ENCODE results near the gene DNAI1. TPM values are rescaled to one million over a fixed set of nuclear protein-coding genes. Genes with fewer than 3 reads are reported as not detected.

The DNAI1 gene
- total and polyA plus RNA-seq, 2 of the 13 experiments (the other 11 are each of a cell fraction or from before 2014, with no cell fraction given): not detected

DNA sequence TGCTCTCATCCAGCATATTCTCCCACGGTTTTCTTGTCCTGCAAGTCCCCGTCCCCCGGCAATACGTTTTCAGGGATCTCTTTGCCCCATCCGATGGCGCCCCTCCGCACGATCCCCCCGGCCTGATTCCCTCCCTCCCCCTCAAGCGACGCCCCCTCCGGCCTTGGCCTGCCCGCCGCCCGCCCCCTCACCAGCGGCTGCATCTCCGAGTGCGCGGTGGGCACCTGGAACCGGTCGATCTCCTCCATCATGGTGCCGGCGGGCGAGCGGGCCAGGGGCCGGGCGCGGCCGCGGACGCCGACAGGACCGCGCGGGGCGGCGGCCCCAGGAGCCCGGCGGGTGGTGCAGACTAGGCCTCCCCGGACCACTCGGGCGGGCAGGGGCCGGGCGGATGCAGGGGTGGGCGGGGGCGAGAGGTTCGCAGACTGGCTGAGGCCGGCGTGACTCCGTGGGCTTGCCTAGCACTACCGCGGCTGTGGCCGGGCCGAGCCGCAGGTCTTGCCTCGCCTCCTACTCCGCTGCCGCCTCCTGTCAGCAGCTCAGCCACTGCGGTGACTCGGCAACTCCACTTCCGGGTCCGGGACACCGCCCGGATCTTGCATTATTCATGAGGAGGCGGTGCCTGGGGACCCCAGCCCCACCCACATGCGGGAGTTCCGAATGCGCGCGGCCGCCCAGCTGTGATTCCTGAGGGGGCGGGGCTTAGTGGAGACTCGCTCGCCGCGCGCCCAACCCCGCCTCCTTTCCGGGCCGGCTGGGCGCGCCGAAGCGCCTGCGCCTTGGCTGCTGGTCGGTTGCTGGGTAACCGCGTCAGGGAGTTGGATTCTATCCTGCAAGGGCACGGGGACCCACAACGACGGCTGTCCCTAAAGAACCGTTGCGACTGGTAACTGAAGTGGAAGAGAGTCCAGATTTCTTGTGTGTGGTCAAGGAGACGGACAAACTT, at the start of gene DNAI1, which contains the start of gene FAM219A (continued):
- TF ChIP-seq JARID2 (CRISPR knock-in tag; IDR thresholded peaks at IDR 0.05; ENCODE audit: insufficient replicate concordance): no peak
- TF ChIP-seq, protein P1, sequence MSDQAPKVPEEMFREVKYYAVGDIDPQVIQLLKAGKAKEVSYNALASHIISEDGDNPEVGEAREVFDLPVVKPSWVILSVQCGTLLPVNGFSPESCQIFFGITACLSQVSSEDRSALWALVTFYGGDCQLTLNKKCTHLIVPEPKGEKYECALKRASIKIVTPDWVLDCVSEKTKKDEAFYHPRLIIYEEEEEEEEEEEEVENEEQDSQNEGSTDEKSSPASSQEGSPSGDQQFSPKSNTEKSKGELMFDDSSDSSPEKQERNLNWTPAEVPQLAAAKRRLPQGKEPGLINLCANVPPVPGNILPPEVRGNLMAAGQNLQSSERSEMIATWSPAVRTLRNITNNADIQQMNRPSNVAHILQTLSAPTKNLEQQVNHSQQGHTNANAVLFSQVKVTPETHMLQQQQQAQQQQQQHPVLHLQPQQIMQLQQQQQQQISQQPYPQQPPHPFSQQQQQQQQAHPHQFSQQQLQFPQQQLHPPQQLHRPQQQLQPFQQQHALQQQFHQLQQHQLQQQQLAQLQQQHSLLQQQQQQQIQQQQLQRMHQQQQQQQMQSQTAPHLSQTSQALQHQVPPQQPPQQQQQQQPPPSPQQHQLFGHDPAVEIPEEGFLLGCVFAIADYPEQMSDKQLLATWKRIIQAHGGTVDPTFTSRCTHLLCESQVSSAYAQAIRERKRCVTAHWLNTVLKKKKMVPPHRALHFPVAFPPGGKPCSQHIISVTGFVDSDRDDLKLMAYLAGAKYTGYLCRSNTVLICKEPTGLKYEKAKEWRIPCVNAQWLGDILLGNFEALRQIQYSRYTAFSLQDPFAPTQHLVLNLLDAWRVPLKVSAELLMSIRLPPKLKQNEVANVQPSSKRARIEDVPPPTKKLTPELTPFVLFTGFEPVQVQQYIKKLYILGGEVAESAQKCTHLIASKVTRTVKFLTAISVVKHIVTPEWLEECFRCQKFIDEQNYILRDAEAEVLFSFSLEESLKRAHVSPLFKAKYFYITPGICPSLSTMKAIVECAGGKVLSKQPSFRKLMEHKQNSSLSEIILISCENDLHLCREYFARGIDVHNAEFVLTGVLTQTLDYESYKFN (CRISPR knock-in tag; conservative IDR thresholded peaks at IDR 0.05): no peak
- no peak for TF ChIP-seq HNRNPL (IDR thresholded peaks at IDR 0.05; ENCODE audit: low read depth, low read length)
- TF ChIP-seq SRY (CRISPR knock-in tag; IDR thresholded peaks at IDR 0.05): no peak
- TF ChIP-seq ZNF841 (CRISPR knock-in tag; IDR thresholded peaks at IDR 0.05; ENCODE audit: borderline replicate concordance): no peak
- peak; percentile 67 for TF ChIP-seq MAX (IDR thresholded peaks at IDR 0.05)
- TF ChIP-seq ZNF180 (CRISPR knock-in tag; IDR thresholded peaks at IDR 0.05; ENCODE audit: borderline replicate concordance, low read depth): no peak
- TF ChIP-seq ETV6 (CRISPR knock-in tag; conservative IDR thresholded peaks at IDR 0.05): no peak
- no peak for TF ChIP-seq HOMEZ (CRISPR knock-in tag; IDR thresholded peaks at IDR 0.05; ENCODE audit: low read depth)
- TF ChIP-seq ZFP41 (CRISPR knock-in tag; IDR thresholded peaks at IDR 0.05; ENCODE audit: borderline replicate concordance): no peak
- no peak for TF ChIP-seq ZNF780A (CRISPR knock-in tag; IDR thresholded peaks at IDR 0.05)
- TF ChIP-seq CREB1 (IDR thresholded peaks at IDR 0.05): peak; percentile 39; the same call in 1 of the 2 replicates
- no peak for TF ChIP-seq CREB1 (CRISPR knock-in tag; IDR thresholded peaks at IDR 0.05)
- no peak for TF ChIP-seq ZFP62 (CRISPR knock-in tag; IDR thresholded peaks at IDR 0.05)
- no peak for TF ChIP-seq ZNF292 (CRISPR knock-in tag; IDR thresholded peaks at IDR 0.05; ENCODE audit: borderline replicate concordance, low read depth)
- TF ChIP-seq FOXA3 (CRISPR knock-in tag; IDR thresholded peaks at IDR 0.05): no peak
- no peak for TF ChIP-seq ZNF432 (CRISPR knock-in tag; IDR thresholded peaks at IDR 0.05; ENCODE audit: borderline replicate concordance)
- TF ChIP-seq KDM6A (CRISPR knock-in tag; IDR thresholded peaks at IDR 0.05; ENCODE audit: low read depth): no peak
- TF ChIP-seq ZNF101 (CRISPR knock-in tag; IDR thresholded peaks at IDR 0.05; ENCODE audit: borderline replicate concordance, low read depth): no peak
- TF ChIP-seq SPEN (CRISPR knock-in tag; IDR thresholded peaks at IDR 0.05; ENCODE audit: low read depth): 0 out of 2 replicates have a peak, but pooled peaks have one; percentile 34
- TF ChIP-seq BHLHE40 (IDR thresholded peaks at IDR 0.05; ENCODE audit: low read length): no peak
- TF ChIP-seq XBP1 (CRISPR knock-in tag; IDR thresholded peaks at IDR 0.05): no peak
- no peak for TF ChIP-seq CCDC6 (CRISPR knock-in tag; IDR thresholded peaks at IDR 0.05)
- no peak for TF ChIP-seq ZNF33A (CRISPR knock-in tag; IDR thresholded peaks at IDR 0.05; ENCODE audit: borderline replicate concordance)
- no peak for TF ChIP-seq PTBP1 (IDR thresholded peaks at IDR 0.05; ENCODE audit: low read depth, low read length, poor library complexity, severe bottlenecking)
- TF ChIP-seq PHF20 (CRISPR knock-in tag; IDR thresholded peaks at IDR 0.05): no peak; the same call in 1 of the 2 replicates
- TF ChIP-seq NR1H2 (CRISPR knock-in tag; IDR thresholded peaks at IDR 0.05; ENCODE audit: borderline replicate concordance, low read depth): no peak

Data from HepG2 (cell line).